Measurements from ENCODE around the gene LSR.

- TF ChIP-seq CTCF (IDR thresholded peaks at IDR 0.05 in 4 of 5, conservative IDR thresholded peaks at IDR 0.05 in 1 of 5) = no peak
- TF ChIP-seq POLR2A (IDR thresholded peaks at IDR 0.05) = no peak
Measured at GRCh38 chr19:35267353-35267817, 18.6 kb downstream of the LSR start.
